Colonic mucosa (tissue), 4 donors: ENCODE measurements around the gene PPCDC. TPM values are rescaled to one million over a fixed set of nuclear protein-coding genes. Genes with fewer than 3 reads are reported as not detected.

ENCODE experiments used
- DNase-seq: peaks from one replicate; pipeline ENCODE4 v3.0.0-alpha.2; 2020
- H3K27ac ChIP-seq: fragments of 200-600 bp; one replicate; pipeline ENCODE4 v1.8.0; 2021
- H3K27me3 ChIP-seq: fragments of 200-600 bp; one replicate; pipeline ENCODE4 v1.8.0; 2021
- H3K36me3 ChIP-seq: fragments of 200-600 bp; one replicate; pipeline ENCODE4 v1.8.0; 2021
- H3K4me1 ChIP-seq: fragments of 200-600 bp; one replicate; pipeline ENCODE4 v1.8.0; 2021; ENCODE audit warnings: mild to moderate bottlenecking
- H3K4me3 ChIP-seq: fragments of 200-600 bp; one replicate; pipeline ENCODE4 v1.8.0; 2021
- H3K9ac ChIP-seq, 2 donors: one replicate each; pipeline ENCODE4 v1.7.0; 2013; ENCODE audit warnings: control low read depth in 2 of 2, low read depth in 2 of 2, low read length in 2 of 2
- H3K9me3 ChIP-seq: fragments of 200-600 bp; one replicate; pipeline ENCODE4 v1.8.0; 2021
- CTCF ChIP-seq: fragments of 200-600 bp; IDR thresholded peaks from one replicate; pipeline ENCODE4 v1.8.0; 2022; ENCODE audit warnings: antibody characterized with exemption, mild to moderate bottlenecking
- intact Hi-C: fragments of 100-400 bp; cut with DNase I; formaldehyde crosslinking; loops from one replicate; pipeline ENCODE4 v1.14.1; 2022
- total RNA-seq, 2 donors: library from RNA; stranded (reverse); fragmentation: NEBNext Ultra II Directional in 1 of 2; extraction: Animal tissue kit (Norgen Biotek cat#: 25700) in 1 of 2; gene quantifications; one replicate each; pipeline ENCODE4 v1.2.1, GENCODE V29; 2021
- donor health status: healthy.
- donor health status: DM: no; HTN: no; CAD: no.
- donor health status: DM: no; HTN: no; CAD: no.

PPCDC gene
- total RNA-seq, 2 donors from 2014 or later = 10.1 to 23.1 TPM

- Histone ChIP-seq H3K27ac (no peak overlapping the region), H3K9me3 (no peaks in the 10 kb centered on the region), H3K4me3 (no peak overlapping the region), H3K36me3 (no peaks in the 10 kb centered on the region), H3K27me3 (no peaks in the 10 kb centered on the region), H3K4me1 (no peaks in the 10 kb centered on the region), H3K9ac (no peak overlapping the region)
- no peak for TF ChIP-seq CTCF
- DNase-seq = peak; percentile 12
- intact Hi-C loops = no loop called here
These were observed 37.9 kb downstream of the PPCDC start for GRCh38 chr15:75061272-75061671.

GRCh38 chr15:75062706-75063105 lies 39.3 kb downstream of the PPCDC start:
- DNase-seq = no peak
- Histone ChIP-seq H3K4me3 (no peak overlapping the region), H3K4me1 (no peaks in the 10 kb centered on the region), H3K9me3 (no peaks in the 10 kb centered on the region), H3K9ac (no peak overlapping the region), H3K36me3 (no peaks in the 10 kb centered on the region), H3K27ac (no peak overlapping the region), H3K27me3 (no peaks in the 10 kb centered on the region)
- intact Hi-C loops = no loop called here
- TF ChIP-seq CTCF = no peak

- TF ChIP-seq CTCF = no peak
- intact Hi-C loops = no loop called here
- no peak for DNase-seq
These were observed 39.9 kb downstream of the PPCDC start for GRCh38 chr15:75063338-75063737.

GRCh38 chr15:75063889-75064288 lies 40.5 kb downstream of the PPCDC start:
- Histone ChIP-seq H3K27me3 (no peaks in the 10 kb centered on the region), H3K36me3 (no peaks in the 10 kb centered on the region), H3K9ac (no peak overlapping the region), H3K27ac (no peak overlapping the region), H3K9me3 (no peaks in the 10 kb centered on the region), H3K4me3 (no peak overlapping the region), H3K4me1 (no peaks in the 10 kb centered on the region)
- no peak for DNase-seq
- no peak for TF ChIP-seq CTCF
- intact Hi-C loops = no loop called here

More at GRCh38 chr15:75063338-75063737, 39.9 kb downstream of the PPCDC start:
- no peaks in the 10 kb centered on the region for H3K4me1 ChIP-seq
- no peak overlapping the region for H3K27ac ChIP-seq
- H3K4me3 ChIP-seq = no peak overlapping the region
- no peaks in the 10 kb centered on the region for H3K36me3 ChIP-seq
- no peaks in the 10 kb centered on the region for H3K27me3 ChIP-seq
- H3K9me3 ChIP-seq = no peaks in the 10 kb centered on the region
- no peak overlapping the region for H3K9ac ChIP-seq

- TF ChIP-seq CTCF = no peak
- H3K27me3 ChIP-seq = no peaks in the 10 kb centered on the region
- H3K9me3 ChIP-seq = no peaks in the 10 kb centered on the region
- DNase-seq = no peak
- intact Hi-C loops = no loop called here
- no peaks in the 10 kb centered on the region for H3K4me1 ChIP-seq
- no peaks in the 10 kb centered on the region for H3K36me3 ChIP-seq
- no peak overlapping the region for H3K4me3 ChIP-seq
- H3K9ac ChIP-seq = no peak overlapping the region
- no peak overlapping the region for H3K27ac ChIP-seq
These were observed 41.5 kb downstream of the PPCDC start for GRCh38 chr15:75064846-75065245.

- H3K36me3 ChIP-seq = no peaks in the 10 kb centered on the region
- intact Hi-C loops = no loop called here
- TF ChIP-seq CTCF = no peak
- no peak overlapping the region for H3K4me3 ChIP-seq
- no peak overlapping the region for H3K27ac ChIP-seq
- no peaks in the 10 kb centered on the region for H3K27me3 ChIP-seq
- H3K9ac ChIP-seq = no peak overlapping the region
- H3K4me1 ChIP-seq = no peaks in the 10 kb centered on the region
- H3K9me3 ChIP-seq = no peaks in the 10 kb centered on the region
- DNase-seq = no peak
These were observed 42.1 kb downstream of the PPCDC start for GRCh38 chr15:75065467-75065850.
